ENCODE data around the gene MCM8. TPM values are rescaled to one million over a fixed set of nuclear protein-coding genes. Genes with fewer than 3 reads are reported as not detected.

MCM8 gene
- total RNA-seq (2014; rRNA removed; shearing (Covaris generic)): 43.7 and 46.3 TPM in 2 replicates
- total RNA-seq (2022): 58.2 and 59.4 TPM in 2 replicates
- Bru-seq, nascent RNA: percentile 94 among the genes with signal in this experiment
- percentile 93 among the genes with signal in this experiment for BruChase-seq, experiment 1, labeled RNA remaining after a 6-hour chase
- BruChase-seq, experiment 2, labeled RNA remaining after a 2-hour chase: percentile 94 among the genes with signal in this experiment
- long read RNA-seq, full-length matches to known transcripts: 3 of 17 reads
- long read RNA-seq, partial matches to known transcripts: 10 of 17 reads
- long read RNA-seq, other reads (novel, unspliced or antisense): 4 of 17 reads

DNA sequence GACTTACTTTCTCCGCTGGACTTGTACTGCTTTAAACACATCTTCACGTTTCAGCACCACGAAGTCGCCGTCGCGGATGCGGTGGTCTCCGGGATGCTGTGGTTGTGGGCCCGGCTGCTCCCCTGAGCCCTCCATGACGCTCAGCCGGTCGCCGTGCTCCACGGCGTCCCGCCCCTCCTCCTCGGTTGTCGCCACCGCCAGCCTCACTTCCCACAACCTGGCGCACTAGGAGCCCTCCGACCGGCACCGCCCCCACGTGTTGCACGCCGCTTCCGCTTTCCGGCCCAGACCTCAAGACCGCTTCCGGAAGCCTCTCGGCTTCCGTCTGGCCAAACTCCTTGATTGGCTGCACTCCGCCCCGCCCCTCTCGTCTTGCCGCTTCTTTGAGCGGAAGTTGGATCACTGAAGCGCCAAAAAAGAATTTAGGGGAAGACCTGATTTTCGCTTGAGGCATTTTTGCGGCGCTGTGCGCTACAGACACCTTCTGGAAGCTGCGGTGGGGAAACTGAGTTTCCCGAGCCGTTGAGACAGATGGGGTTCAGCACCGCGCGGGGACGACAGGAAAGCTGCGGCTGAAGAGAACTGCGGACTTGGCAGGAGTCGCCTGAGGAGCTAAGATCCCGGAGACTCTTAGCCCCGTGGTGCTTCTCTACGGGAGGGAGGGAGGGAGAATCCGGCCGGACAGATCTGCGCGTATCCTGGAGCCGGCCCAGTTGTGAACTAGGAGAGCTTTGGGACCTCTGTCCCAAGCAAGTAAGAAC is at the start of gene MCM8, which contains the start of gene TRMT6:
Gene MCM8 (plus strand): TSS at position 382 of the 761 bp plus-strand sequence. CDS start 1,364 bp downstream, outside the sequence.
Gene TRMT6 (minus strand): TSS at position 263 of the 761 bp plus-strand sequence. CDS start 128 bp downstream, at position 135.
- no TSS peak for BruUV-seq (replicated peaks)
- peak within 1 kb of the TSS; percentile 87 for H3K4me3 ChIP-seq (ENCODE audit: low read depth, low read length, poor library complexity, severe bottlenecking)
- H4K20me1 ChIP-seq (ENCODE audit: insufficient read depth, low read length): peaks cover 4% of the 10 kb centered on the region; the same call in 1 of the 2 replicates
- H2AFZ ChIP-seq (ENCODE audit: low read length): peak within 1 kb of the TSS; percentile 70
- H3K36me3 ChIP-seq (ENCODE audit: insufficient read depth, low read length): peaks cover 70% of the 10 kb centered on the region
- peak within 1 kb of the TSS; percentile 94 for H3K4me2 ChIP-seq (ENCODE audit: low read length)
- H3K27ac ChIP-seq (ENCODE audit: low read depth, low read length, poor library complexity, severe bottlenecking): peak within 1 kb of the TSS; percentile 72
- intact Hi-C loops (cut with micrococcal nuclease; ENCODE audit: unreplicated experiment): loop anchor here (1.0 to 5.0 kb wide), 3 partner anchors 153 to 833 kb away; partner anchors contain the start of gene PCNA
- H3K79me2 ChIP-seq (ENCODE audit: insufficient read depth, low read depth, low read length): peaks cover 60% of the 10 kb centered on the region
- H3K9me2 ChIP-seq (ENCODE audit: insufficient read depth, low read length): no peaks in the 10 kb centered on the region
- no peaks in the 10 kb centered on the region for H3K9me3 ChIP-seq (ENCODE audit: low read length)
- ChIA-PET POLR2A (interaction anchor here (0.5 to 1.5 kb wide), 15 partner anchors 15 to 823 kb away, joined by 3 to 5 read pairs (median 3); no protein-coding TSS in a partner anchor), CTCF (ENCODE audit: unreplicated experiment) (interaction anchor here (0.5 to 0.9 kb wide), 3 partner anchors 59 to 422 kb away, joined by 3 to 5 read pairs (median 4); no protein-coding TSS in a partner anchor)
- H3K4me1 ChIP-seq (ENCODE audit: insufficient read depth, low read length, poor library complexity, severe bottlenecking): peaks cover 16% of the 10 kb centered on the region
- peak; percentile 99 for DNase-seq (ENCODE audit: low spot score)
- no peak for TF ChIP-seq EZH2phosphoT487 (IDR thresholded peaks at IDR 0.05; ENCODE audit: borderline replicate concordance, low read depth, low read length)
- TF ChIP-seq, protein P1, sequence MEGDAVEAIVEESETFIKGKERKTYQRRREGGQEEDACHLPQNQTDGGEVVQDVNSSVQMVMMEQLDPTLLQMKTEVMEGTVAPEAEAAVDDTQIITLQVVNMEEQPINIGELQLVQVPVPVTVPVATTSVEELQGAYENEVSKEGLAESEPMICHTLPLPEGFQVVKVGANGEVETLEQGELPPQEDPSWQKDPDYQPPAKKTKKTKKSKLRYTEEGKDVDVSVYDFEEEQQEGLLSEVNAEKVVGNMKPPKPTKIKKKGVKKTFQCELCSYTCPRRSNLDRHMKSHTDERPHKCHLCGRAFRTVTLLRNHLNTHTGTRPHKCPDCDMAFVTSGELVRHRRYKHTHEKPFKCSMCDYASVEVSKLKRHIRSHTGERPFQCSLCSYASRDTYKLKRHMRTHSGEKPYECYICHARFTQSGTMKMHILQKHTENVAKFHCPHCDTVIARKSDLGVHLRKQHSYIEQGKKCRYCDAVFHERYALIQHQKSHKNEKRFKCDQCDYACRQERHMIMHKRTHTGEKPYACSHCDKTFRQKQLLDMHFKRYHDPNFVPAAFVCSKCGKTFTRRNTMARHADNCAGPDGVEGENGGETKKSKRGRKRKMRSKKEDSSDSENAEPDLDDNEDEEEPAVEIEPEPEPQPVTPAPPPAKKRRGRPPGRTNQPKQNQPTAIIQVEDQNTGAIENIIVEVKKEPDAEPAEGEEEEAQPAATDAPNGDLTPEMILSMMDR (conservative IDR thresholded peaks at IDR 0.05; ENCODE audit: low read length): no peak

- POLR2A ChIA-PET: interaction anchor here (1.2 kb wide), 1 partner anchor 18 kb away, joined by 4 read pairs; no protein-coding TSS in a partner anchor
These were observed 49.5 kb upstream of the MCM8 start for GRCh38 chr20:5900908-5901307.

More at GRCh38 chr20:5900908-5901307, 49.5 kb upstream of the MCM8 start:
- Histone ChIP-seq H3K9me3 (ENCODE audit: low read length) (no peaks in the 10 kb centered on the region), H3K36me3 (ENCODE audit: insufficient read depth, low read length) (no peaks in the 10 kb centered on the region), H4K20me1 (ENCODE audit: insufficient read depth, low read length) (no peaks in the 10 kb centered on the region), H2AFZ (ENCODE audit: low read length) (no peak overlapping the region), H3K79me2 (ENCODE audit: insufficient read depth, low read depth, low read length) (no peaks in the 10 kb centered on the region), H3K27ac (ENCODE audit: low read depth, low read length, poor library complexity, severe bottlenecking) (no peak overlapping the region), H3K4me3 (ENCODE audit: low read depth, low read length, poor library complexity, severe bottlenecking) (no peak overlapping the region), H3K9me2 (ENCODE audit: insufficient read depth, low read length) (no peaks in the 10 kb centered on the region), H3K4me2 (ENCODE audit: low read length) (no peak overlapping the region), H3K4me1 (ENCODE audit: insufficient read depth, low read length, poor library complexity, severe bottlenecking) (no peaks in the 10 kb centered on the region)
- BruUV-seq (replicated peaks): no TSS peak
- TF ChIP-seq, protein P1 (conservative IDR thresholded peaks at IDR 0.05; ENCODE audit: low read length): no peak
- TF ChIP-seq EZH2phosphoT487 (IDR thresholded peaks at IDR 0.05; ENCODE audit: borderline replicate concordance, low read depth, low read length): no peak
- intact Hi-C loops (cut with micrococcal nuclease; ENCODE audit: unreplicated experiment): no loop called here
- CTCF ChIA-PET (ENCODE audit: unreplicated experiment): no interaction called here
- no peak for DNase-seq (ENCODE audit: low spot score)

Measured in OCI-LY7 (cell line).